ENCODE data around the gene RBBP4. TPM values are rescaled to one million over a fixed set of nuclear protein-coding genes. Genes with fewer than 3 reads are reported as not detected.
"Not testable (repeated sequence)": the region's sequence is repeated elsewhere in the genome, so short reads cannot be mapped to it uniquely, and the experiment has no call there.

The RBBP4 gene
- total and polyA plus RNA-seq, 9 donors: 97.2 to 175 (median 142) TPM

DNA sequence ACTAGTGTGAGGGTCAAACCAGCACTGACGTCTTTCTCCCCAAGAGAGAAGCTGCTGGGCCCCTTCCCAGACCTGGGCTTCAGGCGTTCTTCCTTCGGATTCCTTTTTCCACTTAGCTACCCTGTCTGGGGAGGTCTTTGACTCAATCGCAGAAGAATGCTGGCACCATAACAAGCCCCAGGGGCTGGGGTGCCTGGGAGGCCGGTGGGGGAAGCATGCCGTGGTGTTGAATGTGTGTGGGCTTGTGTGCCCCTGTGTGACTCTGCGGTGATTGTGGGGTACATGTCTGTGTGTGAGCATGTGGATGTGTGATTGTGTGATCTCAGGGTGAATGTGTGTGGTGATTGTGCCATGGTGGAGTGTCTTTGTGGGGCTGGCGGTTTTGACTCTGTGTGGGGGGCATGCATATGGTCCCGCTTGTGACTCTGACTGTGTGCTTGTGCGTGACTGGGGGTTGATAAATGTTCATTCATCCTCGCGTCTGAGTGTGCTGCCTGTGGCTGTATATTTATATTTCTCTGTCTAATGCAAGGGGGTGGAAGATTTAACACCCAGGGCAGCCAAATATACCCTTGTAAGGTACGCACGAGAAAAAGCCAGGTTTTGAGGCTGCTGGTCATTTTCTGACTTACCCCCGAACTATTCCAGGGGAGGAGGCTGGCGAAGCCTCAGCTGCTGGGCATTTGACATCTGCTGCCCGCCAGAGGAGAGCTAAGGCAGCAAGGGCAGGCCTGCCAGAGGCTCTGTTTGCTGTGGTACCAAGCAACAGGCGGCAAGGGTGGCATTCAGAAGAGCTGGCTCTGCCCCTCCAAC lies 52.7 kb downstream of the RBBP4 start:
- Histone ChIP-seq H3K4me1 (ENCODE audit: control insufficient read depth, insufficient read depth, low read length) (peaks cover 39% of the 10 kb centered on the region), H3K4me3 (ENCODE audit: low read length) (peak overlapping the region; percentile 77), H3K36me3 (ENCODE audit: control insufficient read depth, insufficient read depth, low read length) (no peaks in the 10 kb centered on the region), H3K9me3 (replicated peaks; ENCODE audit: control insufficient read depth, low read depth, low read length) (peaks cover 4% of the 10 kb centered on the region), H3K27ac (ENCODE audit: low read length) (peak overlapping the region; percentile 98), H3K27me3 (ENCODE audit: control insufficient read depth, insufficient read depth, low read length) (no peaks in the 10 kb centered on the region)
- DNase-seq: peak; percentile 84
- WGBS (ENCODE audit: insufficient coverage): 30% methylated on average over 14 of the region's 18 CpGs

DNA sequence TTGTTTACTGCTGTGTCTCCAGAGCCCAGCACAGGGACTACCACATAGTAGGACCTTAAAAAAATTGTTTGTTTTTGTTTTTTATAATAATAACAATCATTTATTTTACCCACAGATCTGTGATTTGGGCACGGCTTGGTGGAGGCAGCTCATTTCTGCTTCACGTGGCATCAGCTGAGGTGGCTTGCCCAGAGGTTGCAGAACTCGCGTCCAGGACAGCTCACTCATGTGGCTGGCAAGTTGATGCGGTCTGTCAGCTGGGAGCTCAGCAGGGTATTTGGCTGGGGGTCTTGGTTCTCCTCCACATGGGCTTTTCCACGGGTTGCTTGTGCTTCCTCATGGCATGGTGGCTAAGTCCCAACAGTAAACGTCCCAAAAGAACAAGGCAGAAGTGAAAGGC lies 54.5 kb downstream of the RBBP4 start:
- 87% methylated on average over 6 of the region's 7 CpGs for WGBS (ENCODE audit: insufficient coverage)
- Histone ChIP-seq H3K27me3 (ENCODE audit: control insufficient read depth, insufficient read depth, low read length) (no peaks in the 10 kb centered on the region), H3K27ac (ENCODE audit: low read length) (no peak overlapping the region), H3K36me3 (ENCODE audit: control insufficient read depth, insufficient read depth, low read length) (no peaks in the 10 kb centered on the region), H3K4me3 (ENCODE audit: low read length) (no peak overlapping the region), H3K9me3 (replicated peaks; ENCODE audit: control insufficient read depth, low read depth, low read length) (peaks cover 4% of the 10 kb centered on the region), H3K4me1 (ENCODE audit: control insufficient read depth, insufficient read depth, low read length) (peaks cover 35% of the 10 kb centered on the region)
- DNase-seq: no peak

GRCh38 chr1:32706491-32706890 lies 55.5 kb downstream of the RBBP4 start:
- peaks cover 33% of the 10 kb centered on the region for H3K4me1 ChIP-seq (ENCODE audit: control insufficient read depth, insufficient read depth, low read length)
- DNase-seq: no peak
- no peaks in the 10 kb centered on the region for H3K27me3 ChIP-seq (ENCODE audit: control insufficient read depth, insufficient read depth, low read length)
- WGBS (ENCODE audit: insufficient coverage): 33% methylated on average over 1 of the region's 1 CpG
- no peaks in the 10 kb centered on the region for H3K36me3 ChIP-seq (ENCODE audit: control insufficient read depth, insufficient read depth, low read length)
- no peak overlapping the region for H3K4me3 ChIP-seq (ENCODE audit: low read length)
- peaks cover 4% of the 10 kb centered on the region for H3K9me3 ChIP-seq (replicated peaks; ENCODE audit: control insufficient read depth, low read depth, low read length)
- H3K27ac ChIP-seq (ENCODE audit: low read length): no peak overlapping the region

DNA sequence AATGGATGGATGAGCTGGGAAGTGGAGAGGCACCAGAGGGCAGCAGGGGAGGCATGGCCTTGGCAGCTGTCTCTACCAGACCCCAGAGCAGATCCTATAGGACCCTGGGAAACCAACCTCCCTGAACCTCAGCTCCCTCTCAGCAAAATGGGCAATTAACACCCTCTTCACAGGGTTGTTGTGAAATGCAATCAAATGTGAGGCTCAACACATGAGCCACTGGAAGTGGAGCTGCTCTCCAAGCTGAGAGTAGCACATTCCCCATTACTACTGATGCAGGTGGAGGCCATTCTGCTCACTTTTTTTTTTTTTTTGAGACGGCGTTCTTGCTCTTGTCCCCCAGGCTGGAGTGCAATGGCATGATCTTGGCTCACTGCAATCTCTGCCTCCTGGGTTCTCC lies 58.1 kb downstream of the RBBP4 start:
- Histone ChIP-seq H3K4me1 (ENCODE audit: control insufficient read depth, insufficient read depth, low read length) (peaks cover 22% of the 10 kb centered on the region), H3K9me3 (replicated peaks; ENCODE audit: control insufficient read depth, low read depth, low read length) (peaks cover 4% of the 10 kb centered on the region), H3K36me3 (ENCODE audit: control insufficient read depth, insufficient read depth, low read length) (no peaks in the 10 kb centered on the region), H3K27me3 (ENCODE audit: control insufficient read depth, insufficient read depth, low read length) (no peaks in the 10 kb centered on the region), H3K4me3 (ENCODE audit: low read length) (no peak overlapping the region), H3K27ac (ENCODE audit: low read length) (no peak overlapping the region)
- 20% methylated on average over 1 of the region's 2 CpGs for WGBS (ENCODE audit: insufficient coverage)
- no peak for DNase-seq

DNA sequence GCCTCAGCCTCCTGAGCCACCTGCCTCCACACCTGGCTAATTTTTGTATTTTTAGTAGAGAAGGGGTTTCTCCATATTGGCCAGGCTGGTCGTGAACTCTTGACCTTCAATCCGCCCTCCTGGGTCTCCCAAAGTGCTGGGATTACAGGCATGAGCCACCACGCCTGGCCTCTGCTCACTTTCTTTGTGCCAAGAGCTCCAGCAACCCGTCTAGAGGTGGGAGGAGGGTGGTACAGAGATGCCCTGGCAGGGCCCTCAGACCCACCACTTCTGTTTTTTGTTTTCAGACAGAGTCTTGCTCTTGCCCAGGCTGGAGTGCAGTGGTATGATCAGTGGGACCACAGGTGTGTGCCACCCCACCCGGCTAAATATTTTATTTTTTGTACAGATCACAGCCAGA lies 58.5 kb downstream of the RBBP4 start:
- Histone ChIP-seq H3K9me3 (replicated peaks; ENCODE audit: control insufficient read depth, low read depth, low read length) (peaks cover 4% of the 10 kb centered on the region), H3K36me3 (ENCODE audit: control insufficient read depth, insufficient read depth, low read length) (no peaks in the 10 kb centered on the region), H3K27me3 (ENCODE audit: control insufficient read depth, insufficient read depth, low read length) (no peaks in the 10 kb centered on the region), H3K4me3 (ENCODE audit: low read length) (no peak overlapping the region), H3K4me1 (ENCODE audit: control insufficient read depth, insufficient read depth, low read length) (peaks cover 18% of the 10 kb centered on the region), H3K27ac (ENCODE audit: low read length) (no peak overlapping the region)
- DNase-seq: no peak
- 100% methylated on average over 1 of the region's 5 CpGs for WGBS (ENCODE audit: insufficient coverage)

DNA sequence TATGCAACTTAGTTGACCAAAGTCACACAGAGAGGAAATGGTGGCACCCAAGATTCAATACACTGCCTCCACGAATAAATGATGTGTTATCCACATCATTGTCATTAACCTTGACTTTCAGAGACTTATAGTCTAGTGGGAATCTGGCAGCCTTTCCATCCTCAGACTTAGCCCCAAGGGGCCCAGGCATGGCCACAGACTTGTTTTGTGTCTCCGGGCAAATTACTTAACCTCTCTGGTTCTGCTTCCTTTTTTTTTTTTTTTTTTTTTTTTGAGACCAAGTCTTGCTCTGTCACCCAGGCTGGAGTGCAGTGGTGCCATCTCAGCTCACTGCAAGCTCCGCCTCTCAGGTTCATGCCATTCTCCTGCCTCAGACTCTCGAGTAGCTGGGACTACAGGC lies 60.2 kb downstream of the RBBP4 start:
- H3K4me3 ChIP-seq (ENCODE audit: low read length); H3K9me3 ChIP-seq (replicated peaks; ENCODE audit: control insufficient read depth, low read depth, low read length); H3K36me3 ChIP-seq (ENCODE audit: control insufficient read depth, insufficient read depth, low read length); DNase-seq; H3K27me3 ChIP-seq (ENCODE audit: control insufficient read depth, insufficient read depth, low read length); H3K27ac ChIP-seq (ENCODE audit: low read length): not testable (repeated sequence)
- WGBS (ENCODE audit: insufficient coverage): no CpG with 5 or more reads among the region's 4 CpGs
- H3K4me1 ChIP-seq (ENCODE audit: control insufficient read depth, insufficient read depth, low read length): peaks cover 13% of the 10 kb centered on the region

DNA sequence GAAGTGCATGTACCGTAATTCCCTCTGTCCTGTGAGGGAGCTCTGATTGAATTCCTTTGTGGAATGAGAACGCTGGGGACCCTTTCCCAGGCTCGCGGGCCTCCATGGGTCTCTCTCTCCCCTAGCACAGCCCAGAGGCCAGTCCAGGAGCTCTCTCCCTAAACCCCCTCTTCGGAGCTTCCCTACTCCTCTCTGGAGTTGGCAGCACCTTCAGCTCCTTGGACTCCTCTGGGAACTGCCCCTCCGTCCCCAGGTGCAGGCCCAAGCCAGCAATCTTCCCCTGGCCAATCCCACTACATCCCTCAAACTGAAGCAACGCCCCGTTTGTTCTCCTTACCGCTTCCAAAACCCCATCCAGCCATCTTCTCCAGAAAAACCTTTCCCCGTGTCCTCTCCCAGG lies 62.1 kb downstream of the RBBP4 start:
- Histone ChIP-seq H3K27ac (ENCODE audit: low read length) (no peak overlapping the region), H3K27me3 (ENCODE audit: control insufficient read depth, insufficient read depth, low read length) (no peaks in the 10 kb centered on the region), H3K36me3 (ENCODE audit: control insufficient read depth, insufficient read depth, low read length) (no peaks in the 10 kb centered on the region), H3K4me3 (ENCODE audit: low read length) (no peak overlapping the region), H3K4me1 (ENCODE audit: control insufficient read depth, insufficient read depth, low read length) (peaks cover 7% of the 10 kb centered on the region), H3K9me3 (replicated peaks; ENCODE audit: control insufficient read depth, low read depth, low read length) (no peaks in the 10 kb centered on the region)
- WGBS (ENCODE audit: insufficient coverage): 54% methylated on average over 9 of the region's 10 CpGs
- DNase-seq: no peak

DNA sequence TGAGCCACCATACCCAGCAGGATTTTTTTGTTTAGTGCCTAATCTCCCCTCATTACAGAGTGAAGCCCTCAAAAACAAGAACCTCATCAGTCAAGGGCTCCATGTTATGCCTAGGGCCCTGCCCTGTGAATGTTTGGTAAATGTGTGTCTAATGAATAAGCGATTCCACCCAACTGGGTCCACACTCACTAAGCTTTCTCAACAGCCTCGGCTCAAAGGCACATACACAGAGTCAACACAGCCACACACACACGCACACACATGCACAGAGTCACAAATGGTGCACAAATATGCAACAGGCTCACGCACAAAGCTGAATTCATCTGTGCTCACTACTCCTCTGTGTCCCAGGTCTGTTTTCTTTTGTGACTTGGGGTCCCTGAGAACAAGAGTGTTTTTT lies 63.3 kb downstream of the RBBP4 start:
- Histone ChIP-seq H3K27me3 (ENCODE audit: control insufficient read depth, insufficient read depth, low read length) (no peaks in the 10 kb centered on the region), H3K4me3 (ENCODE audit: low read length) (no peak overlapping the region), H3K4me1 (ENCODE audit: control insufficient read depth, insufficient read depth, low read length) (peaks cover 7% of the 10 kb centered on the region), H3K27ac (ENCODE audit: low read length) (no peak overlapping the region), H3K9me3 (replicated peaks; ENCODE audit: control insufficient read depth, low read depth, low read length) (no peaks in the 10 kb centered on the region), H3K36me3 (ENCODE audit: control insufficient read depth, insufficient read depth, low read length) (no peaks in the 10 kb centered on the region)
- 100% methylated on average over 1 of the region's 4 CpGs for WGBS (ENCODE audit: insufficient coverage)
- no peak for DNase-seq

DNA sequence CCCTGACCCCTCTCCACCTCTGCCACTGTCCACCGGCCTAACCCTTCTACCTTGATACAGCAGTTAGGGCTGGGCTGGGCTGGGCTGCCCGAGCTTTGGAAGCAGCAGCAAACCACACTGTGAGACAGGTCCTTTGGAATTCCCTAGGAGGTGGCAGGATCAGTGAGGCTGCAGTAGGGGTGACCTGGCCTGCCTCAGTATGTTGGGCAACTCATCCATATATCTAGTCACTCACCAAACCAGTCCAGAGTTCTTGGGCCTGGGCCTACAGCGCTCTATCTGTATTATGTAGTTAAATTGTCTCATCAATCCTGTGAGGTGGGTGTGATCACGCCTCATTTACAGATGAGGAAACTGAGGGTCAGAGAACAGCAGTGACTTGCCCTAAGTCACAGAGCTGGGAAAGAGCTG lies 64.9 kb downstream of the RBBP4 start:
- Histone ChIP-seq H3K9me3 (replicated peaks; ENCODE audit: control insufficient read depth, low read depth, low read length) (no peaks in the 10 kb centered on the region), H3K4me3 (ENCODE audit: low read length) (no peak overlapping the region), H3K36me3 (ENCODE audit: control insufficient read depth, insufficient read depth, low read length) (no peaks in the 10 kb centered on the region), H3K27ac (ENCODE audit: low read length) (no peak overlapping the region), H3K27me3 (ENCODE audit: control insufficient read depth, insufficient read depth, low read length) (no peaks in the 10 kb centered on the region), H3K4me1 (ENCODE audit: control insufficient read depth, insufficient read depth, low read length) (peaks cover 10% of the 10 kb centered on the region)
- WGBS (ENCODE audit: insufficient coverage): 73% methylated on average over 3 of the region's 4 CpGs
- DNase-seq: no peak

- DNase-seq: no peak
- WGBS (ENCODE audit: insufficient coverage): 18% methylated on average over 5 of the region's 9 CpGs
- H3K36me3 ChIP-seq (ENCODE audit: control insufficient read depth, insufficient read depth, low read length): no peaks in the 10 kb centered on the region
- H3K27me3 ChIP-seq (ENCODE audit: control insufficient read depth, insufficient read depth, low read length): no peaks in the 10 kb centered on the region
- H3K27ac ChIP-seq (ENCODE audit: low read length): no peak overlapping the region
- no peaks in the 10 kb centered on the region for H3K9me3 ChIP-seq (replicated peaks; ENCODE audit: control insufficient read depth, low read depth, low read length)
- peaks cover 10% of the 10 kb centered on the region for H3K4me1 ChIP-seq (ENCODE audit: control insufficient read depth, insufficient read depth, low read length)
- no peak overlapping the region for H3K4me3 ChIP-seq (ENCODE audit: low read length)
These were observed 65.5 kb downstream of the RBBP4 start for GRCh38 chr1:32716312-32717148.
